Measurements from ENCODE around the gene NT5DC2.

DNA sequence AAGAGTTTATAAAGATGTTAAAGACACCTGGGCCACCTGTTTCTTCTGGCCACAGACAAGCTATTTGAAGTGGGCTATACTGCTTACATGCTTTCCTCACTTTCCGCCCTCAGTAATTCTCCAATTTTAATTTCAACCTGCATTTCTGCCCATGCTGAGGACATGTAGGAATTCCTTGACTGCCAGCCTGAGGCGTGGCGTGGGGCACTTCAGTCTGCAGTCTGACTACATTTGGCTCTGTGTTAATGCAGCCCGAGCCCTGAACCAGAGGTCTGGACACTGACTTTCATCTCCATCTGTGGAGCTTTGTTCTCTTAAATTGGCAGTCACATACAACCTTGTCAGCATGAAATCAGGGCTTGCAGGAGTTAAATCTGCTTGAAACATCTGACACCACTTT lies 11.3 kb upstream of the NT5DC2 start:
- TF ChIP-seq, protein P1, sequence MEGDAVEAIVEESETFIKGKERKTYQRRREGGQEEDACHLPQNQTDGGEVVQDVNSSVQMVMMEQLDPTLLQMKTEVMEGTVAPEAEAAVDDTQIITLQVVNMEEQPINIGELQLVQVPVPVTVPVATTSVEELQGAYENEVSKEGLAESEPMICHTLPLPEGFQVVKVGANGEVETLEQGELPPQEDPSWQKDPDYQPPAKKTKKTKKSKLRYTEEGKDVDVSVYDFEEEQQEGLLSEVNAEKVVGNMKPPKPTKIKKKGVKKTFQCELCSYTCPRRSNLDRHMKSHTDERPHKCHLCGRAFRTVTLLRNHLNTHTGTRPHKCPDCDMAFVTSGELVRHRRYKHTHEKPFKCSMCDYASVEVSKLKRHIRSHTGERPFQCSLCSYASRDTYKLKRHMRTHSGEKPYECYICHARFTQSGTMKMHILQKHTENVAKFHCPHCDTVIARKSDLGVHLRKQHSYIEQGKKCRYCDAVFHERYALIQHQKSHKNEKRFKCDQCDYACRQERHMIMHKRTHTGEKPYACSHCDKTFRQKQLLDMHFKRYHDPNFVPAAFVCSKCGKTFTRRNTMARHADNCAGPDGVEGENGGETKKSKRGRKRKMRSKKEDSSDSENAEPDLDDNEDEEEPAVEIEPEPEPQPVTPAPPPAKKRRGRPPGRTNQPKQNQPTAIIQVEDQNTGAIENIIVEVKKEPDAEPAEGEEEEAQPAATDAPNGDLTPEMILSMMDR (IDR thresholded peaks at IDR 0.05; ENCODE audit: low read depth, low read length, poor library complexity, severe bottlenecking), result no peak
- no peak for TF ChIP-seq EZH2phosphoT487 (IDR thresholded peaks at IDR 0.05; ENCODE audit: borderline replicate concordance, low read length)

Measured in DOHH2 (cell line).